GM12878 (cell line): ENCODE measurements around the gene SLCO4A1. TPM values are rescaled to one million over a fixed set of nuclear protein-coding genes. Genes with fewer than 3 reads are reported as not detected.

Experiments
- EED ChIP-seq: sonication (generic); IDR thresholded peaks from 2 replicates; pipeline ENCODE4 v1.6.1; 2016; ENCODE audit warnings: antibody characterized with exemption, low read depth
- EZH2 ChIP-seq: IDR thresholded peaks from 2 replicates; pipeline ENCODE4 v1.6.1; 2012; ENCODE audit warnings: low read depth, mild to moderate bottlenecking, control low read depth, inconsistent platforms, low read length, borderline replicate concordance; ENCODE audit not compliant: control insufficient read depth
- IRF4 ChIP-seq: IDR thresholded peaks from 2 replicates; pipeline ENCODE4 v1.6.1; 2011; ENCODE audit warnings: low read depth, low read length
- NR2C1 ChIP-seq: fragments of 450-650 bp; IDR thresholded peaks from 2 replicates; pipeline ENCODE4 v1.6.1; 2017; ENCODE audit warnings: antibody characterized with exemption, mild to moderate bottlenecking, moderate library complexity
- PML ChIP-seq: IDR thresholded peaks from 2 replicates; pipeline ENCODE4 v1.6.1; 2012; ENCODE audit warnings: low read length, inconsistent platforms
- ZNF24 ChIP-seq: fragments of 450-650 bp; IDR thresholded peaks from 2 replicates; pipeline ENCODE4 v1.6.1; 2017; ENCODE audit warnings: antibody characterized with exemption, mild to moderate bottlenecking
- ZZZ3 ChIP-seq: IDR thresholded peaks from 2 replicates; pipeline ENCODE4 v1.6.1; 2011; ENCODE audit warnings: low read depth; ENCODE audit not compliant: control insufficient read depth, insufficient read length
- polyA plus RNA-seq, 11 experiments: library from polyadenylated mRNA; depleted of rRNA in 4 of 11; unstranded in 6 of 11; stranded (reverse) in 5 of 11; fragments of >200 nt; fragmentation: Nextera tagmentation in 4 of 11; fragmentation: Illumina TruSeq in 1 of 11; extraction: Ambion mirVana in 4 of 11; extraction: Trizol in 1 of 11; gene quantifications; 1 replicate in 1 of 11; 2 replicates in 10 of 11; pipeline versions ENCODE4 v1.2.1 to v1.2.3, GENCODE V29; 2011 to 2016; ENCODE audit warnings: inconsistent platforms in 2 of 11, missing spikeins in 2 of 11, low read depth in 1 of 11
- total RNA-seq, 4 experiments: library from RNA; depleted of rRNA in 3 of 4; stranded (reverse); fragments of >200 nt in 3 of 4; fragmentation: Illumina TruSeq in 1 of 4; extraction: Trizol in 1 of 4; gene quantifications; 2 replicates each; pipeline versions ENCODE4 v1.2.1 to v1.2.3, GENCODE V29; 2013 to 2021
- TF ChIP-seq, protein P1 (sequence below): fragments of 450-650 bp; conservative IDR thresholded peaks from 2 replicates; pipeline ENCODE4 v1.6.1; 2017; ENCODE audit warnings: mild to moderate bottlenecking, moderate library complexity
- TF ChIP-seq, protein P2 (sequence below): fragments of 450-650 bp; IDR thresholded peaks from 2 replicates; pipeline ENCODE4 v1.6.1; 2017; ENCODE audit warnings: mild to moderate bottlenecking, moderate library complexity
- TF ChIP-seq, protein P3 (sequence below): fragments of 450-650 bp; formaldehyde crosslinking; IDR thresholded peaks from 2 replicates; pipeline ENCODE4 v1.4.0; 2020; ENCODE audit warnings: mild to moderate bottlenecking, moderate library complexity

Gene SLCO4A1
- total and polyA plus RNA-seq, 10 of the 15 experiments (the other 5 are each of a cell fraction or from before 2014, with no cell fraction given): 2.1 to 30.7 (median 12.0) TPM

DNA sequence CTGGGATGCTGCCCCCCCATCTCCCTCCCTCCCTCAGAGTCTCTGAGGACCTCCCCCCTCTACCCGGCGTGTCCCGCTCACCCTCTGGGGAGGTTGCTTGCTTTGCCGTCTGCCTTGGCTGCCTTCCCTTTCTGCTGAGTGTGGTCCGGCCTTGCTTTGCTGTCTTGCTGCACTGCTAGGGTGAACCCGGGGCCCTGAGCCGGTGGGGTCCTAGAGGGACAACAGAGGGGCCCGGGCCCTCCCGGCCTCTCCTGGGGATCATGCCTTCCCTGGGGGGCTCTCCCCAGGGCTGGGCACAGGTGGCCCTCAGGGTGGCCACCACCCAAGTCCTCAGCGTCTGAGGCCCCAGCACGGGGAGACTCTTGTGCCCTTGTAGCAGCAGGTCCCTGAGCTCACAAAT is 19.3 kb downstream of the SLCO4A1 start (continued):
- TF ChIP-seq, protein P1, sequence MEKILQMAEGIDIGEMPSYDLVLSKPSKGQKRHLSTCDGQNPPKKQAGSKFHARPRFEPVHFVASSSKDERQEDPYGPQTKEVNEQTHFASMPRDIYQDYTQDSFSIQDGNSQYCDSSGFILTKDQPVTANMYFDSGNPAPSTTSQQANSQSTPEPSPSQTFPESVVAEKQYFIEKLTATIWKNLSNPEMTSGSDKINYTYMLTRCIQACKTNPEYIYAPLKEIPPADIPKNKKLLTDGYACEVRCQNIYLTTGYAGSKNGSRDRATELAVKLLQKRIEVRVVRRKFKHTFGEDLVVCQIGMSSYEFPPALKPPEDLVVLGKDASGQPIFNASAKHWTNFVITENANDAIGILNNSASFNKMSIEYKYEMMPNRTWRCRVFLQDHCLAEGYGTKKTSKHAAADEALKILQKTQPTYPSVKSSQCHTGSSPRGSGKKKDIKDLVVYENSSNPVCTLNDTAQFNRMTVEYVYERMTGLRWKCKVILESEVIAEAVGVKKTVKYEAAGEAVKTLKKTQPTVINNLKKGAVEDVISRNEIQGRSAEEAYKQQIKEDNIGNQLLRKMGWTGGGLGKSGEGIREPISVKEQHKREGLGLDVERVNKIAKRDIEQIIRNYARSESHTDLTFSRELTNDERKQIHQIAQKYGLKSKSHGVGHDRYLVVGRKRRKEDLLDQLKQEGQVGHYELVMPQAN: no peak
- TF ChIP-seq PML (no peak), ZZZ3 (no peak), NR2C1 (no peak), IRF4 (no peak), EZH2 (no peak), ZNF24 (no peak), EED (no peak)
- TF ChIP-seq, protein P2, sequence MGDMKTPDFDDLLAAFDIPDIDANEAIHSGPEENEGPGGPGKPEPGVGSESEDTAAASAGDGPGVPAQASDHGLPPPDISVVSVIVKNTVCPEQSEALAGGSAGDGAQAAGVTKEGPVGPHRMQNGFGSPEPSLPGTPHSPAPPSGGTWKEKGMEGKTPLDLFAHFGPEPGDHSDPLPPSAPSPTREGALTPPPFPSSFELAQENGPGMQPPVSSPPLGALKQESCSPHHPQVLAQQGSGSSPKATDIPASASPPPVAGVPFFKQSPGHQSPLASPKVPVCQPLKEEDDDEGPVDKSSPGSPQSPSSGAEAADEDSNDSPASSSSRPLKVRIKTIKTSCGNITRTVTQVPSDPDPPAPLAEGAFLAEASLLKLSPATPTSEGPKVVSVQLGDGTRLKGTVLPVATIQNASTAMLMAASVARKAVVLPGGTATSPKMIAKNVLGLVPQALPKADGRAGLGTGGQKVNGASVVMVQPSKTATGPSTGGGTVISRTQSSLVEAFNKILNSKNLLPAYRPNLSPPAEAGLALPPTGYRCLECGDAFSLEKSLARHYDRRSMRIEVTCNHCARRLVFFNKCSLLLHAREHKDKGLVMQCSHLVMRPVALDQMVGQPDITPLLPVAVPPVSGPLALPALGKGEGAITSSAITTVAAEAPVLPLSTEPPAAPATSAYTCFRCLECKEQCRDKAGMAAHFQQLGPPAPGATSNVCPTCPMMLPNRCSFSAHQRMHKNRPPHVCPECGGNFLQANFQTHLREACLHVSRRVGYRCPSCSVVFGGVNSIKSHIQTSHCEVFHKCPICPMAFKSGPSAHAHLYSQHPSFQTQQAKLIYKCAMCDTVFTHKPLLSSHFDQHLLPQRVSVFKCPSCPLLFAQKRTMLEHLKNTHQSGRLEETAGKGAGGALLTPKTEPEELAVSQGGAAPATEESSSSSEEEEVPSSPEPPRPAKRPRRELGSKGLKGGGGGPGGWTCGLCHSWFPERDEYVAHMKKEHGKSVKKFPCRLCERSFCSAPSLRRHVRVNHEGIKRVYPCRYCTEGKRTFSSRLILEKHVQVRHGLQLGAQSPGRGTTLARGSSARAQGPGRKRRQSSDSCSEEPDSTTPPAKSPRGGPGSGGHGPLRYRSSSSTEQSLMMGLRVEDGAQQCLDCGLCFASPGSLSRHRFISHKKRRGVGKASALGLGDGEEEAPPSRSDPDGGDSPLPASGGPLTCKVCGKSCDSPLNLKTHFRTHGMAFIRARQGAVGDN: no peak
- TF ChIP-seq, protein P3, sequence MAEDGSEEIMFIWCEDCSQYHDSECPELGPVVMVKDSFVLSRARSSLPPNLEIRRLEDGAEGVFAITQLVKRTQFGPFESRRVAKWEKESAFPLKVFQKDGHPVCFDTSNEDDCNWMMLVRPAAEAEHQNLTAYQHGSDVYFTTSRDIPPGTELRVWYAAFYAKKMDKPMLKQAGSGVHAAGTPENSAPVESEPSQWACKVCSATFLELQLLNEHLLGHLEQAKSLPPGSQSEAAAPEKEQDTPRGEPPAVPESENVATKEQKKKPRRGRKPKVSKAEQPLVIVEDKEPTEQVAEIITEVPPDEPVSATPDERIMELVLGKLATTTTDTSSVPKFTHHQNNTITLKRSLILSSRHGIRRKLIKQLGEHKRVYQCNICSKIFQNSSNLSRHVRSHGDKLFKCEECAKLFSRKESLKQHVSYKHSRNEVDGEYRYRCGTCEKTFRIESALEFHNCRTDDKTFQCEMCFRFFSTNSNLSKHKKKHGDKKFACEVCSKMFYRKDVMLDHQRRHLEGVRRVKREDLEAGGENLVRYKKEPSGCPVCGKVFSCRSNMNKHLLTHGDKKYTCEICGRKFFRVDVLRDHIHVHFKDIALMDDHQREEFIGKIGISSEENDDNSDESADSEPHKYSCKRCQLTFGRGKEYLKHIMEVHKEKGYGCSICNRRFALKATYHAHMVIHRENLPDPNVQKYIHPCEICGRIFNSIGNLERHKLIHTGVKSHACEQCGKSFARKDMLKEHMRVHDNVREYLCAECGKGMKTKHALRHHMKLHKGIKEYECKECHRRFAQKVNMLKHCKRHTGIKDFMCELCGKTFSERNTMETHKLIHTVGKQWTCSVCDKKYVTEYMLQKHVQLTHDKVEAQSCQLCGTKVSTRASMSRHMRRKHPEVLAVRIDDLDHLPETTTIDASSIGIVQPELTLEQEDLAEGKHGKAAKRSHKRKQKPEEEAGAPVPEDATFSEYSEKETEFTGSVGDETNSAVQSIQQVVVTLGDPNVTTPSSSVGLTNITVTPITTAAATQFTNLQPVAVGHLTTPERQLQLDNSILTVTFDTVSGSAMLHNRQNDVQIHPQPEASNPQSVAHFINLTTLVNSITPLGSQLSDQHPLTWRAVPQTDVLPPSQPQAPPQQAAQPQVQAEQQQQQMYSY (CRISPR knock-in tag): no peak
